Measurements from ENCODE around the gene ARHGEF12.

Gene ARHGEF12

GRCh38 chr11:120409655-120410054 is 73.4 kb downstream of the ARHGEF12 start:
- Histone ChIP-seq H3K4me3 (ENCODE audit: low read length) (no peak overlapping the region), H3K9me3 (ENCODE audit: insufficient read depth, low read depth, low read length) (no peaks in the 10 kb centered on the region), H3K27ac (ENCODE audit: low read length) (no peak overlapping the region), H3K4me1 (ENCODE audit: insufficient read depth, low read length) (peaks cover 6% of the 10 kb centered on the region; the same call in 1 of the 2 replicates), H3K27me3 (ENCODE audit: insufficient read depth, low read length) (no peaks in the 10 kb centered on the region), H3K36me3 (ENCODE audit: insufficient read depth, low read depth, low read length) (no peaks in the 10 kb centered on the region), H3K9ac (ENCODE audit: low read depth, low read length) (no peak overlapping the region)

- no peak overlapping the region for H3K27ac ChIP-seq (ENCODE audit: low read length)
- no peak overlapping the region for H3K4me3 ChIP-seq (ENCODE audit: low read length)
- H3K36me3 ChIP-seq (ENCODE audit: insufficient read depth, low read depth, low read length) = no peaks in the 10 kb centered on the region
- H3K27me3 ChIP-seq (ENCODE audit: insufficient read depth, low read length) = no peaks in the 10 kb centered on the region
- H3K4me1 ChIP-seq (ENCODE audit: insufficient read depth, low read length) = no peaks in the 10 kb centered on the region
- no peaks in the 10 kb centered on the region for H3K9me3 ChIP-seq (ENCODE audit: insufficient read depth, low read depth, low read length)
- no peak overlapping the region for H3K9ac ChIP-seq (ENCODE audit: low read depth, low read length)
Measured at GRCh38 chr11:120410622-120411380, 74.6 kb downstream of the ARHGEF12 start.

- Histone ChIP-seq H3K4me1 (ENCODE audit: insufficient read depth, low read length) (no peaks in the 10 kb centered on the region), H3K9me3 (ENCODE audit: insufficient read depth, low read depth, low read length) (no peaks in the 10 kb centered on the region), H3K4me3 (ENCODE audit: low read length) (no peak overlapping the region), H3K27ac (ENCODE audit: low read length) (no peak overlapping the region), H3K36me3 (ENCODE audit: insufficient read depth, low read depth, low read length) (no peaks in the 10 kb centered on the region), H3K9ac (ENCODE audit: low read depth, low read length) (no peak overlapping the region), H3K27me3 (ENCODE audit: insufficient read depth, low read length) (no peaks in the 10 kb centered on the region)
Measured at GRCh38 chr11:120413480-120413879, 77.3 kb downstream of the ARHGEF12 start.

GRCh38 chr11:120420572-120420971 is 84.4 kb downstream of the ARHGEF12 start:
- no peak overlapping the region for H3K27ac ChIP-seq (ENCODE audit: low read length)
- H3K9ac ChIP-seq (ENCODE audit: low read depth, low read length) = no peak overlapping the region
- H3K36me3 ChIP-seq (ENCODE audit: insufficient read depth, low read depth, low read length) = peaks cover 16% of the 10 kb centered on the region; the same call in 1 of the 2 replicates
- H3K27me3 ChIP-seq (ENCODE audit: insufficient read depth, low read length) = no peaks in the 10 kb centered on the region
- no peak overlapping the region for H3K4me3 ChIP-seq (ENCODE audit: low read length)
- no peaks in the 10 kb centered on the region; the same call in 1 of the 2 replicates for H3K4me1 ChIP-seq (ENCODE audit: insufficient read depth, low read length)
- H3K9me3 ChIP-seq (ENCODE audit: insufficient read depth, low read depth, low read length) = no peaks in the 10 kb centered on the region

- Histone ChIP-seq H3K9me3 (ENCODE audit: insufficient read depth, low read depth, low read length) (no peaks in the 10 kb centered on the region), H3K4me1 (ENCODE audit: insufficient read depth, low read length) (no peaks in the 10 kb centered on the region; the same call in 1 of the 2 replicates), H3K36me3 (ENCODE audit: insufficient read depth, low read depth, low read length) (peaks cover 16% of the 10 kb centered on the region), H3K4me3 (ENCODE audit: low read length) (no peak overlapping the region), H3K27me3 (ENCODE audit: insufficient read depth, low read length) (no peaks in the 10 kb centered on the region), H3K27ac (ENCODE audit: low read length) (no peak overlapping the region), H3K9ac (ENCODE audit: low read depth, low read length) (no peak overlapping the region)
Measured at GRCh38 chr11:120424185-120424969, 88.2 kb downstream of the ARHGEF12 start.

GRCh38 chr11:120424970-120425332 is 88.7 kb downstream of the ARHGEF12 start:
- Histone ChIP-seq H3K9me3 (ENCODE audit: insufficient read depth, low read depth, low read length) (no peaks in the 10 kb centered on the region), H3K4me1 (ENCODE audit: insufficient read depth, low read length) (no peaks in the 10 kb centered on the region; the same call in 1 of the 2 replicates), H3K27me3 (ENCODE audit: insufficient read depth, low read length) (no peaks in the 10 kb centered on the region), H3K27ac (ENCODE audit: low read length) (no peak overlapping the region), H3K36me3 (ENCODE audit: insufficient read depth, low read depth, low read length) (peaks cover 16% of the 10 kb centered on the region), H3K9ac (ENCODE audit: low read depth, low read length) (no peak overlapping the region), H3K4me3 (ENCODE audit: low read length) (no peak overlapping the region)

- H3K27ac ChIP-seq (ENCODE audit: low read length) = no peak overlapping the region
- H3K27me3 ChIP-seq (ENCODE audit: insufficient read depth, low read length) = no peaks in the 10 kb centered on the region
- no peaks in the 10 kb centered on the region for H3K9me3 ChIP-seq (ENCODE audit: insufficient read depth, low read depth, low read length)
- H3K9ac ChIP-seq (ENCODE audit: low read depth, low read length) = no peak overlapping the region
- no peak overlapping the region for H3K4me3 ChIP-seq (ENCODE audit: low read length)
- H3K36me3 ChIP-seq (ENCODE audit: insufficient read depth, low read depth, low read length) = peaks cover 16% of the 10 kb centered on the region
- no peaks in the 10 kb centered on the region; the same call in 1 of the 2 replicates for H3K4me1 ChIP-seq (ENCODE audit: insufficient read depth, low read length)
Measured at GRCh38 chr11:120425527-120425926, 89.3 kb downstream of the ARHGEF12 start.

GRCh38 chr11:120430146-120430545 is 93.9 kb downstream of the ARHGEF12 start:
- Histone ChIP-seq H3K27me3 (ENCODE audit: insufficient read depth, low read length) (no peaks in the 10 kb centered on the region), H3K9me3 (ENCODE audit: insufficient read depth, low read depth, low read length) (no peaks in the 10 kb centered on the region), H3K4me3 (ENCODE audit: low read length) (no peak overlapping the region), H3K27ac (ENCODE audit: low read length) (no peak overlapping the region), H3K9ac (ENCODE audit: low read depth, low read length) (no peak overlapping the region), H3K4me1 (ENCODE audit: insufficient read depth, low read length) (no peaks in the 10 kb centered on the region), H3K36me3 (ENCODE audit: insufficient read depth, low read depth, low read length) (peaks cover 16% of the 10 kb centered on the region)

GRCh38 chr11:120431633-120432032 is 95.4 kb downstream of the ARHGEF12 start:
- no peaks in the 10 kb centered on the region for H3K4me1 ChIP-seq (ENCODE audit: insufficient read depth, low read length)
- no peak overlapping the region for H3K9ac ChIP-seq (ENCODE audit: low read depth, low read length)
- no peaks in the 10 kb centered on the region for H3K27me3 ChIP-seq (ENCODE audit: insufficient read depth, low read length)
- H3K9me3 ChIP-seq (ENCODE audit: insufficient read depth, low read depth, low read length) = no peaks in the 10 kb centered on the region
- H3K27ac ChIP-seq (ENCODE audit: low read length) = no peak overlapping the region
- H3K4me3 ChIP-seq (ENCODE audit: low read length) = no peak overlapping the region
- peaks cover 16% of the 10 kb centered on the region for H3K36me3 ChIP-seq (ENCODE audit: insufficient read depth, low read depth, low read length)

- Histone ChIP-seq H3K27ac (ENCODE audit: low read length) (no peak overlapping the region), H3K36me3 (ENCODE audit: insufficient read depth, low read depth, low read length) (peaks cover 16% of the 10 kb centered on the region), H3K4me3 (ENCODE audit: low read length) (no peak overlapping the region), H3K9ac (ENCODE audit: low read depth, low read length) (no peak overlapping the region), H3K9me3 (ENCODE audit: insufficient read depth, low read depth, low read length) (no peaks in the 10 kb centered on the region), H3K4me1 (ENCODE audit: insufficient read depth, low read length) (no peaks in the 10 kb centered on the region), H3K27me3 (ENCODE audit: insufficient read depth, low read length) (no peaks in the 10 kb centered on the region)
Measured at GRCh38 chr11:120432056-120433018, 96.1 kb downstream of the ARHGEF12 start.

GRCh38 chr11:120441592-120441991 is 105.4 kb downstream of the ARHGEF12 start:
- H3K4me3 ChIP-seq (ENCODE audit: low read length) = no peak overlapping the region

More at GRCh38 chr11:120441592-120441991, 105.4 kb downstream of the ARHGEF12 start:
- Histone ChIP-seq H3K27ac (ENCODE audit: low read length) (no peak overlapping the region), H3K9ac (ENCODE audit: low read depth, low read length) (no peak overlapping the region), H3K4me1 (ENCODE audit: insufficient read depth, low read length) (no peaks in the 10 kb centered on the region), H3K27me3 (ENCODE audit: insufficient read depth, low read length) (no peaks in the 10 kb centered on the region), H3K36me3 (ENCODE audit: insufficient read depth, low read depth, low read length) (peaks cover 50% of the 10 kb centered on the region), H3K9me3 (ENCODE audit: insufficient read depth, low read depth, low read length) (no peaks in the 10 kb centered on the region)

Measured in iPS-20b (cell line).